Measurements from ENCODE around the gene WDTC1.
A peak's percentile ranks its signal among the peaks of the same experiment; 100 is the strongest.
"Not testable (repeated sequence)": the region's sequence is repeated elsewhere in the genome, so short reads cannot be mapped to it uniquely, and the experiment has no call there.

WDTC1 gene

DNA sequence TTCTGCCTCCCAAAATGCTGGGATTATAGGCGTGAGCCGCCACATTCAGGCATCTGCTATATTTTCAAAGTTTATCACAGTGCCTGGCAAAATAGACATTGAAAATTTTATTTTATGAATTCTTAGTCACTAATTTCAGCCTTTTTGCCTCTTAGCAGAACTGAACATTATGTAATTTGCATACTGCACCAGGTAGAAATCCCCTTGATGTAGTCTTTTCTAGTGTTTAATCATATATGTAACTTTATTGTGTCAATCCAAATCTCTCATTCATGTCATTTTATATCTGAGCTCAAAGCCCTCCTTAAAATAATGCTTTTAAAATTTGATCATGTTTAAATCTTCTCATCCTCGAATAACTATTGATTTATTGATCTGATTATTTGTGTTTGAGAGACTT is 19.2 kb downstream of the WDTC1 start:
- no peak for DNase-seq

DNA sequence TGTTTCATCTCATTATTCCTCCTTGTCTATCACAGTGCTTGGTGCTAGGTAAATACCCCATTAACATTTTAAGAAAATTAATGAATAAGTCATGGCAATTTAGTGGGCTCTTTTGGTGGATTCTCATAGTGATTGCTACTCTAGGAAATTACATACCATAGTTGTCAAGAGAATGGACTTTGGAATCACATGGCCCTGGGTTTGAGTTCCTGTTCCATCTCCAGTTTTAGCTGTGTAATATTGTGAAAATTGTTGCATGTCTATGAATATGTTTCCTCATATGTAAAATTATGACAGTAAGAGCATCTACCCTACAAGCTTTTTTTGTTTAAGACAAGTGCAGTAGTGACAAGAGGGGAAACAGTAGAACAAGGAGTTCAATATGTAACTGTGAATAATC is 20.7 kb downstream of the WDTC1 start:
- DNase-seq, result no peak

DNA sequence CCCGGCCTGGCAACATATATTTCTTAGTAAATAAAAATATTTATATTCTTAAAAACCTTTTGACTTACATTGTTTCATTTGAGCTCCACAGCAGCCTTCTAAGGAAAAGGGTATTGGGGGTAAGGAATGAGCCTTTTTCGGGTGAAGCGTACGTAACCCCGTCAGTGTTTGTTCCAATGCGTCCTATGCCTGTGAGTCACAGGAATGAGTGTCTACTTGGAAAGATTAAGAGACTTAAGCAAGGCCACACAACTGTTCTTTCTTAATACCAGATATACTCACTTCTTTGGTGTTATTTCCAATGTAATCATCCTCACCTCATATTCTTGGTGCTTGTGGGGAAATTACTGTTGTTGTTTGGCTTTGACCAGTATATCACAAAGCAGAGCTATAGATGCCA is 22.7 kb downstream of the WDTC1 start:
- peak; percentile 92 for DNase-seq

- no peak for DNase-seq
Measured at GRCh38 chr1:27258598-27258997, 24.2 kb downstream of the WDTC1 start.

DNA sequence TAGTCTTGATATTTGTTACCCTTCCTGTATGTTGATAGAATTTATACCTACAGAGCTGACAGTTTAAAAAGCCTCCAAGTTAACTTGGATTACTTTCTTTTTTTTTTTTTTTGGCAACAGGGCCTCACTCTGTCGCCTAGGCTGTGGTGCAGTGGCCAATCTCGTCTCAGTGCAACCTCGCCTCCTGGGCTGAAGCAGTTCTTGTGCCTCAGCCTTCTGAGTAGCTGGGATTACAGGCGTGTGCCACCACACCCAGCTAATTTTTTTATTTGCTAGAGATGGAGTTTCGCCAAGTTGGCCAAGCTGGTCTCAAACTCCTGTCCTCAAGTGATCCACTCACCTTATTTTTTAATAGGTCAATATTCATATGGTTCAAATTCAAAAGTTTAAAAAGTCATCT is 32.7 kb downstream of the WDTC1 start:
- no peak for DNase-seq

GRCh38 chr1:27269276-27269675 is 34.8 kb downstream of the WDTC1 start:
- DNase-seq, result no peak

GRCh38 chr1:27274204-27274603 is 39.8 kb downstream of the WDTC1 start:
- no peak for DNase-seq

- DNase-seq, result no peak
Measured at GRCh38 chr1:27275696-27276095, 41.3 kb downstream of the WDTC1 start.

- peak; percentile 64 for DNase-seq
Measured at GRCh38 chr1:27284425-27285273, 50.2 kb downstream of the WDTC1 start.

- no peak for DNase-seq
Measured at GRCh38 chr1:27285274-27285660, 50.8 kb downstream of the WDTC1 start.

DNA sequence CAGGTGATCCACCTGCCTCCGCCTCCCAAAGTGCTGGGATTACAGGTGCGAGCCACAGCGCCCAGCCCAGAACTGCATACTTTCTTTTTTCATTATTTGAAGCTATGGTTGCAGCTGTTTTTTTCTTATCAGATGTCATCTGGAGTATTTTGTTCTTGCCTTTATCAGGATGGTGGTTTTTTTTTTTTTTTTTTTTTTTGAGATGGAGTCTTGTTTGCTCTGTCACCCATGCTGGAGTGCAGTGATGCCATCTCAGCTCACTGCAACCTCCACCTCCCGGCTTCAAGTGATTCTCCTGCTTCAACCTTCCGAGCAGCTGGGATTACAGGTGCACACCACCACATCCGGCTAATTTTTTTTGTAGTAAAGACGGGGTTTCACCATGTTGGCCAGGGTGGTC is 51.4 kb downstream of the WDTC1 start:
- not testable (repeated sequence) for DNase-seq

- not testable (repeated sequence) for DNase-seq
Measured at GRCh38 chr1:27289125-27289524, 54.7 kb downstream of the WDTC1 start.

DNA sequence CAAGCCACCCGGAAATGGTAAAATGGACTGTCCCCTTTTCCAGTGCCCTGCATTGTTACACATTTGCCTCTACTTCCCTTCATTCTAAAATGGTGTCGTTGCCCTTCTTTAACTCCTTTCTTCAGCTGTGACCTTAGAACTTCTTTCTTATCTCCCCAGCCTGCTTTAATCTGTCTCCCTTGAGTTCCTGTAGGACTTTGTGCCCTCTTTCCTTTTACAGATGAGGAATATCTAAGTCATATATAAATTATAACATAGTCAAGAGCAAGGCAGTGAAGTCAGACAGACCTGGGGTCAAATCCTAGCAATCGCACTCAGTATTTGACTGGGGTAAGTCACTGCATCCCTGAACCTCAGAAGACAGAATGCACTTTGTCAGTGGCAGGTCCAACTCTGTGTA is 56.1 kb downstream of the WDTC1 start:
- DNase-seq, result no peak

DNA sequence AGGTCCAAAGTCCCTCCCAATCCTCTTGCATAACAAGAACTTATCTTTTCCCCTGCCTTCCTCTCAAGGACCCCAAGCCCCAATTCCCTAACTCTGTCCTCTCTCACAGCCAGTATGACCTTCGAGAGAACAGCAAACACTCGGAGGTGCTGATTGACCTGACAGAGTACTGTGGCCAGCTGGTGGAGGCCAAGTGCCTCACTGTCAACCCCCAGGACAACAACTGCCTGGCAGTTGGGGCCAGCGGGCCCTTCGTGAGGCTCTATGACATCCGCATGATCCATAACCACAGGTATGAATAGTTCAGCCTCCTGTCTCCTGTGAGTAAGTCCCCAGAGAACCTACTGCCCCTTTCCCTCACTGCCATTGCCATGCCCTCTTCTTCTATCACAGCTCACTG is 57.7 kb downstream of the WDTC1 start:
- peak; percentile 66 for DNase-seq

- DNase-seq, result no peak
Measured at GRCh38 chr1:27293915-27294314, 59.5 kb downstream of the WDTC1 start.

- DNase-seq, result peak; percentile 41
Measured at GRCh38 chr1:27296773-27297291, 62.4 kb downstream of the WDTC1 start.

GRCh38 chr1:27297903-27298302 is 63.5 kb downstream of the WDTC1 start:
- no peak for DNase-seq

- no peak for DNase-seq
Measured at GRCh38 chr1:27298632-27299384, 64.4 kb downstream of the WDTC1 start.

DNA sequence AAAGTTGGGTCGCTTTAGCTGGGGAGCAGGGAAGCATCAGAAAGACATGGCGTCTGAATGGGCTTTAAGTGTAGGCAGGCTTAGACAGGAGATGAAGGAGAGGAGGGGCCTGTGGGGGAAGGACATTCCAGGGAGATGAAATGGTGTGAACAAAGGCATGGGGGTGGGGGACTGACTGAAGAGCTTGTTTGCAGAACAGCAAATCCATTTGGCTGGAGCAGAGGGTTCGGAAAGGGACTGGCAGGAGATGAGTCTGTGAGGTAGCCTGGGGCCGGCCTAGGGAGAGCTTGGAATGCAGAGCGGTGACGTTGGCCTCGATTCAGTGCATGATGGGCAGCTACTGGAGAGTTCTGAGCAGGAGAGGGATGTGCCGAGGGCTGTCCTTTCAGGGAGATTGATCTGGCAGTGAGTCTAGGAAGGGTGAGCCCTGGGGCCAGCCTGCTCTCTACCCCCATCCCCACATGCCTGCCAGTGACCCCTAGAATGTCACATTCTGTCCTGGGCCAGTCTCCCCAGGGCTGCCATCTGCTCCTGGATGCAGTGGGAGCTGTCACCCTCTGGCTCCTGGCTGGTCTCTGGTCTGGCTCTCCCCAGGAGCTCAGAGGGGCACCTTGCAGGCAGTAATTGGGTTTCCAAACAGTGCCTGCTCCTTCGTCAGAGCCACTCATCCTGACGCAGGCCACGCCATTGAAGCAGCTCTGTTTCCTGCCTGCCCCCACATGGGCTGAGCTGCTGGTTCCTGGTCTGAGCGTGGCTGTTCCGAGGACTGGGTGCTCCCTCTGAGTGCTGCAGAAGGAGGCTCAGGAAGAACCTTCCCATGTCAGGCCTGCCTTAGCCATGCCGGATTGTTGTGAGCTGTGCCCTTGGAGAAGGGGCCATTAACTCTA is 65.2 kb downstream of the WDTC1 start:
- peak; percentile 100 for DNase-seq

DNA sequence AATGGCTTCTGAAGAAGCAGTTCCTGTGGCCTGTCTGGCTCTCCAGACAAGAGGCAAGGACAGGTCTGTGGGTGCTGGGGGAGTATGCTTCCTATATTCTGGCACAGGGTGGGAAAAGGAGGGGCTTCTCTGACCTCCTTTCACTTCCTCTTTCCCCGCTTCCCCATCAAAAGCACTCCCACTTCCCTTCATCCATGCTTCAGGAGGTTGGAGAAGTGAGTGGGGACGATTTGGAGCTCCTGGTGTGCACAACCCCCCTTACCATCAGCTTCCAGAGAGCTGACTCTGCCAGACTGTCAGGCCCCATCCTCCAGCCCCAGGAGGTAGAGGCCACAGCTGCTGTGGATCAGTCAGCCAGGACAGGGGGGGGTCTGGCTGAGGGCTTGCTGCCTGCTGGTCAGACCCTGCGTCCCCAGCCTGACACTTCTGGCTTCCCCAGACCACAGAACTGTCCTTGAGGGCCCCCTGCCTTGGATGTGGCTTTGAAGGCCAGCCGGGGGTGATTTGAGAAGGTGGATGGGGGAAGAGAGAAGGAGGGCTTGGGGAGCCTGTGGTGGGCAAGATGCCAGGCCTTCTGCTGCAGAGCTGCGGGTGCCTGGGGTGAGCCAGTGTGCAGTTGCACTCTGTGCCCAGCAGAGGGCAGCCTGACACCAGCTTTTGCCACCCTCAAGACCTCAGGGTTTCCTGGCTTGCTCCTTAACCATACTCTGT is 66.1 kb downstream of the WDTC1 start:
- peak; percentile 87 for DNase-seq

DNA sequence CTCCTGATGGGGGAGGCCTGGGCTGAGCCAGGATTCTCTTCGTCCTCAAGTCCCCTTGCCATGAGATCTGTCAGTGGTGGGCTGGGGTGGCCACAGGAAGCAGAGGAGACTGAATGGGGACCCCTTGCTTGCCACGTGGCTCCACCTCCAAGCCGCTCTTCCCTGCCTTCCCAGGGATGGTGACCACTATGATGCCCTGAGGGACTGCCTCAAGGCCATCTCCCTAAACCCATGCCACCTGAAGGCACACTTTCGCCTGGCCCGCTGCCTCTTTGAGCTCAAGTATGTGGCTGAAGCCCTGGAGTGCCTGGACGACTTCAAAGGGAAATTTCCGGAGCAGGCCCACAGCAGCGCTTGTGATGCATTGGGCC is 66.6 kb downstream of the WDTC1 start:
- no peak for DNase-seq

GRCh38 chr1:27301582-27302199 is 67.3 kb downstream of the WDTC1 start:
- no peak for DNase-seq

All from HCEC 1CT (cell line).